ENCODE results near the gene MAP1LC3C. TPM values are rescaled to one million over a fixed set of nuclear protein-coding genes. Genes with fewer than 3 reads are reported as not detected.

MAP1LC3C gene
- not detected in 2 replicates for polyA plus RNA-seq

GRCh38 chr1:241999026-241999425 lies at the start of gene MAP1LC3C:
Gene MAP1LC3C, minus strand, starts transcription at chr1:241999098. Its CDS starts 90 bp downstream, at chr1:241999008.

GRCh38 chr1:241957692-241958494 lies 41.0 kb downstream of the MAP1LC3C start, which contains the start of gene BECN2:
Gene BECN2, plus strand, starts transcription at chr1:241957767. Its CDS starts 0 bp downstream, at chr1:241957767.

Other genes with a start within 250 kb of the MAP1LC3C start
- gene EXO1, start 150.9 kb downstream of the MAP1LC3C start, polyA plus RNA-seq: 1.7 and 2.2 TPM in 2 replicates
- gene BECN2, start 41.3 kb downstream of the MAP1LC3C start, polyA plus RNA-seq: not detected in 2 replicates